Hepatocyte (in vitro differentiated cells): ENCODE data around the gene S100A5. TPM values are rescaled to one million over a fixed set of nuclear protein-coding genes. Genes with fewer than 3 reads are reported as not detected.

Source experiments
- DNase-seq: peaks from one replicate; pipeline ENCODE4 v3.0.0-alpha.2; 2016; ENCODE audit warnings: low spot score
- H2AFZ ChIP-seq: fragments of 200-600 bp; sonication (generic); 2 replicates; pipeline ENCODE4 v1.6.0; 2016; ENCODE audit warnings: antibody characterized with exemption, mild to moderate bottlenecking
- H3K27ac ChIP-seq: fragments of 200-600 bp; sonication (generic); 2 replicates; pipeline ENCODE4 v1.5.1; 2016; ENCODE audit warnings: mild to moderate bottlenecking
- H3K27me3 ChIP-seq: fragments of 200-600 bp; sonication (generic); 2 replicates; pipeline ENCODE4 v1.6.1; 2016
- H3K36me3 ChIP-seq: fragments of 200-600 bp; sonication (generic); replicated peaks from 2 replicates; pipeline ENCODE4 v1.5.1; 2016; ENCODE audit warnings: low read depth; ENCODE audit not compliant: insufficient read depth
- H3K4me1 ChIP-seq: fragments of 200-600 bp; sonication (generic); 2 replicates; pipeline ENCODE4 v1.5.1; 2016; ENCODE audit warnings: mild to moderate bottlenecking, moderate library complexity; ENCODE audit not compliant: insufficient read depth
- H3K4me2 ChIP-seq: fragments of 200-600 bp; sonication (generic); 2 replicates; pipeline ENCODE4 v1.6.0; 2016
- H3K4me3 ChIP-seq: fragments of 200-600 bp; sonication (generic); 2 replicates; pipeline ENCODE4 v1.5.1; 2016; ENCODE audit warnings: mild to moderate bottlenecking
- H3K79me2 ChIP-seq: fragments of 200-600 bp; sonication (generic); 2 replicates; pipeline ENCODE4 v1.6.0; 2017; ENCODE audit warnings: mild to moderate bottlenecking
- H3K9me2 ChIP-seq: fragments of 200-600 bp; sonication (generic); replicated peaks from 2 replicates; pipeline ENCODE4 v1.6.0; 2017; ENCODE audit warnings: mild to moderate bottlenecking; ENCODE audit not compliant: insufficient read depth
- H3K9me3 ChIP-seq: fragments of 200-600 bp; sonication (generic); 2 replicates; pipeline ENCODE4 v1.5.1; 2016; ENCODE audit warnings: low read depth, mild to moderate bottlenecking
- H4K20me1 ChIP-seq: fragments of 200-600 bp; sonication (generic); 2 replicates; pipeline ENCODE4 v1.6.0; 2016; ENCODE audit warnings: mild to moderate bottlenecking; ENCODE audit not compliant: insufficient read depth, poor library complexity, severe bottlenecking
- CTCF ChIP-seq: fragments of 200-600 bp; sonication (generic); IDR thresholded peaks from 2 replicates; pipeline ENCODE4 v1.5.1; 2016; ENCODE audit warnings: antibody characterized with exemption, mild to moderate bottlenecking; ENCODE audit not compliant: poor library complexity
- EZH2 ChIP-seq: fragments of 200-600 bp; sonication (generic); IDR thresholded peaks from 2 replicates; pipeline ENCODE4 v1.6.1; 2016; ENCODE audit warnings: antibody characterized with exemption, mild to moderate bottlenecking, borderline replicate concordance
- EZH2phosphoT487 ChIP-seq: fragments of 200-600 bp; sonication (generic); IDR thresholded peaks from one replicate; pipeline ENCODE4 v1.6.1; 2018; ENCODE audit warnings: antibody characterized with exemption, mild to moderate bottlenecking, low read depth, moderate library complexity; ENCODE audit not compliant: unreplicated experiment, severe bottlenecking
- WGBS: methylation state at CpG from one replicate; pipeline ENCODE4 v1.1.6; 2016; ENCODE audit warnings: low lambda C conversion rate; ENCODE audit errors: missing lambda C conversion rate; 5-methylcytosine and 5-hydroxymethylcytosine counted together
- polyA plus RNA-seq: library from polyadenylated mRNA; unstranded; fragments of >200 nt; fragmentation: Nextera tagmentation; extraction: Ambion mirVana; gene quantifications from 2 replicates; pipeline ENCODE4 v1.2.1, GENCODE V29; 2016
- total RNA-seq: library from RNA; depleted of rRNA; stranded (reverse); fragments of >200 nt; gene quantifications from 2 replicates; pipeline ENCODE4 v1.2.3, GENCODE V29; 2014

S100A5 gene
- total and polyA plus RNA-seq, 2 experiments from 2014 or later, result 0.54 TPM; not detected in 1

GRCh38 chr1:153566414-153567371, 26.0 kb upstream of the S100A5 start:
- Histone ChIP-seq H3K36me3 (no peaks in the 10 kb centered on the region), H3K27ac (peak overlapping the region; percentile 100), H2AFZ (peak overlapping the region; percentile 55), H4K20me1 (no peaks in the 10 kb centered on the region), H3K9me3 (no peaks in the 10 kb centered on the region), H3K79me2 (no peaks in the 10 kb centered on the region), H3K4me3 (no peak overlapping the region), H3K9me2 (no peaks in the 10 kb centered on the region), H3K4me1 (peaks cover 31% of the 10 kb centered on the region), H3K27me3 (no peaks in the 10 kb centered on the region), H3K4me2 (peak overlapping the region; percentile 57)
- 55% methylated on average over 15 of the region's 16 CpGs for WGBS
- no peak for TF ChIP-seq EZH2phosphoT487
- TF ChIP-seq CTCF, result no peak
- no peak for TF ChIP-seq EZH2
- peak; percentile 97 for DNase-seq

GRCh38 chr1:153565529-153566374, 25.0 kb upstream of the S100A5 start, which contains the start of gene S100A2:
Gene S100A2, minus strand, starts transcription at chr1:153565844. Its CDS starts 1,967 bp downstream, at chr1:153563877.
- Histone ChIP-seq H3K4me1 (peaks cover 31% of the 10 kb centered on the region), H3K79me2 (no peaks in the 10 kb centered on the region), H3K9me2 (no peaks in the 10 kb centered on the region), H3K4me2 (peak within 1 kb of the TSS; percentile 57), H3K36me3 (no peaks in the 10 kb centered on the region), H3K27ac (peak within 1 kb of the TSS; percentile 100), H3K27me3 (no peaks in the 10 kb centered on the region), H3K9me3 (no peaks in the 10 kb centered on the region), H4K20me1 (no peaks in the 10 kb centered on the region), H3K4me3 (no peak within 1 kb of the TSS), H2AFZ (peak within 1 kb of the TSS; percentile 55)
- TF ChIP-seq EZH2phosphoT487 (no peak), CTCF (no peak), EZH2 (no peak)
- peak; percentile 79 for DNase-seq
- WGBS, result 61% methylated on average over 8 of the region's 8 CpGs

DNA sequence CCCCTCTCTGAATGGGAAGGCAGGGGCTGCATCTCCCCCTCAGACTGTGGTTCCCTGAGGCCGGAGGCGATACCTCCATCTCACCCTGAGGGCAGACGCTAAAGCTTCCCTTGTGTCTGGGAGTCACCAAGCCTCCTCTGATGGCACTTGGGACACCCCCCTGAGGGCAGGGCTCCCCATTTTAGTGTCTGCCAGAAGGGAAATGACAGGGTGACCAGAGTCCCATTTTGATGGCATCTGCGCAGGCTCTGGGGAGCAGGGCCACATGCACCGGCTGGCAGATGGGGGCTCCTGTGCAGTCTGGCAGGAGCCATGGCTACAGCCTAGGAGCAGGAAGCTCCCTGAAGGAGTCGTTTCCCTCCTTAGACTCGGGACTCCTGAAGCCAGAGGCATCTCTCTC, 23.3 kb upstream of the S100A5 start:
- no peaks in the 10 kb centered on the region for H4K20me1 ChIP-seq
- DNase-seq, result no peak
- no peak overlapping the region for H3K4me3 ChIP-seq
- H3K4me1 ChIP-seq, result peaks cover 31% of the 10 kb centered on the region
- H3K27me3 ChIP-seq, result no peaks in the 10 kb centered on the region
- H2AFZ ChIP-seq, result no peak overlapping the region
- no peaks in the 10 kb centered on the region for H3K79me2 ChIP-seq
- H3K27ac ChIP-seq, result no peak overlapping the region
- H3K9me3 ChIP-seq, result no peaks in the 10 kb centered on the region
- H3K4me2 ChIP-seq, result no peak overlapping the region
- H3K36me3 ChIP-seq, result no peaks in the 10 kb centered on the region
- TF ChIP-seq EZH2, result no peak
- TF ChIP-seq EZH2phosphoT487, result no peak
- TF ChIP-seq CTCF, result no peak
- H3K9me2 ChIP-seq, result no peaks in the 10 kb centered on the region
- 92% methylated on average over 7 of the region's 7 CpGs for WGBS
